ENCODE results near the gene ARHGAP28. TPM values are rescaled to one million over a fixed set of nuclear protein-coding genes. Genes with fewer than 3 reads are reported as not detected.

Gene ARHGAP28
- total RNA-seq, 3 donors from 2014 or later, result 7.3 to 13.0 (median 10.8) TPM

GRCh38 chr18:6885006-6885481 lies 155.5 kb downstream of the ARHGAP28 start:
- no peaks in the 10 kb centered on the region for H3K9me3 ChIP-seq
- no peak for DNase-seq (ENCODE audit: low spot score in 2 of 2)
- TF ChIP-seq POLR2AphosphoS5 (IDR thresholded peaks at IDR 0.05), result no peak
- TF ChIP-seq POLR2A (IDR thresholded peaks at IDR 0.05), result no peak
- no peak for TF ChIP-seq CTCF (IDR thresholded peaks at IDR 0.05)
- H3K36me3 ChIP-seq, result no peaks in the 10 kb centered on the region
- intact Hi-C loops (cut with DNase I; ENCODE audit: low total_unique reads), result no loop called here
- H3K27me3 ChIP-seq, result no peaks in the 10 kb centered on the region
- no peaks in the 10 kb centered on the region for H3K4me1 ChIP-seq
- peak overlapping the region; percentile 8 to 11 (median 9) for H3K4me3 ChIP-seq
- H3K27ac ChIP-seq, result peak overlapping the region; percentile 43 to 54

- H3K9me3 ChIP-seq, result no peaks in the 10 kb centered on the region
- H3K4me1 ChIP-seq, result no peaks in the 10 kb centered on the region
- intact Hi-C loops (cut with DNase I; ENCODE audit: low total_unique reads), result no loop called here
- TF ChIP-seq POLR2AphosphoS5 (IDR thresholded peaks at IDR 0.05) (no peak), POLR2A (IDR thresholded peaks at IDR 0.05) (no peak), CTCF (IDR thresholded peaks at IDR 0.05) (peak; percentile 24 to 72 (median 61))
- H3K4me3 ChIP-seq, result no peak overlapping the region
- no peaks in the 10 kb centered on the region for H3K27me3 ChIP-seq
- H3K27ac ChIP-seq, result no peak overlapping the region
- no peaks in the 10 kb centered on the region for H3K36me3 ChIP-seq
- no peak for DNase-seq (ENCODE audit: low spot score in 2 of 2)
These were observed 156.7 kb downstream of the ARHGAP28 start for GRCh38 chr18:6885992-6886796.

DNA sequence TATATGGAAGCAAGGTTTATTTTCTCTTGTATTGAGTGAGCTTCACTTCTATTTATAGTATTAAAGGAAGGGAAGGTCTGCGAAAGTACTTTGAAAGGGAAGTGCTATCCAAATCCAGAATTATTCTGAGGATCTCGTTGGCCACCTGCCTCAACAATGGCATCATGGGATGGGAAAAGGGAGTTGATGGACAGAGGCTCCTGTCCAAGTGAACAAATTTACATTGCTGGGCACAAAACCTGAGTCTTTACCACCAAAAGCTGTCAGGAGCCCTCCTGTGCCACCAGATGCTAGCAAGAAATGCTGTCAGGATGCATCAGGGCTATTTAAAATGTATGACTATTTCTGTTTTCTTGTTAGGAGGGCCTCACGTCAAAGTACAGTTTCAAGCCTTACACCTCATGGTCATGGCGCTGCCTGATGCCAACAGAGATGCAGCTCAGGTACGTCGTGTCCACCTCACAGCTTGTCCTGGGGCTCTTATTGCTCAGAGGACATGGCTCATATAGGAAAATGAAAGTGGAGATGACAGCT lies 157.3 kb downstream of the ARHGAP28 start:
- intact Hi-C loops (cut with DNase I; ENCODE audit: low total_unique reads), result no loop called here
- TF ChIP-seq CTCF (IDR thresholded peaks at IDR 0.05) (no peak), POLR2A (IDR thresholded peaks at IDR 0.05) (no peak), POLR2AphosphoS5 (IDR thresholded peaks at IDR 0.05) (no peak)
- Histone ChIP-seq H3K27ac (no peak overlapping the region), H3K4me1 (no peaks in the 10 kb centered on the region), H3K36me3 (no peaks in the 10 kb centered on the region), H3K4me3 (no peak overlapping the region), H3K9me3 (no peaks in the 10 kb centered on the region), H3K27me3 (no peaks in the 10 kb centered on the region)
- no peak for DNase-seq (ENCODE audit: low spot score in 2 of 2)

DNA sequence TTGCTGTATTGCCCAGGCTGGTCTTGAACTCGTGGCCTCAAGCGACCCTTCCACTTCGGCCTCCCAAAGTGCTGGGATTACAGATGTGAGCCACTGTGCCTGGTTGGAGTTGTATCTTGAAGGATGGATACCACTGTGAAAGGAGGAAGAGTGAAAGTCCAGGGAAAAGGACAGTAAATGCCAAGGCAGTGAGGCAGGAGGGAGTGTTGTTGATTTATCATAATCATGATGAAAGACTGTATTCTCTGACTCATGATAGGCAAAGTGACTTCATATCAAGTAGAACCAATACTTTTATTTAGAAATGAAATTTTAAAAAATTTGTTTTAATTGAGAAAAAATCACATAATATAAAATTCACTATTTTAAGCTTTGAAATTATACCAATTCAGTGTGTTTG lies 162.3 kb downstream of the ARHGAP28 start:
- TF ChIP-seq POLR2AphosphoS5 (IDR thresholded peaks at IDR 0.05), result no peak
- no peak for TF ChIP-seq CTCF (IDR thresholded peaks at IDR 0.05)
- no peak for TF ChIP-seq POLR2A (IDR thresholded peaks at IDR 0.05)
- no peak for DNase-seq (ENCODE audit: low spot score in 2 of 2)
- H3K4me1 ChIP-seq, result no peaks in the 10 kb centered on the region
- H3K36me3 ChIP-seq, result no peaks in the 10 kb centered on the region
- H3K9me3 ChIP-seq, result no peaks in the 10 kb centered on the region
- intact Hi-C loops (cut with DNase I; ENCODE audit: low total_unique reads), result loop anchor here (1.0 kb wide), 1 partner anchor 7 kb away; no protein-coding TSS in a partner anchor
- H3K27ac ChIP-seq, result no peak overlapping the region
- no peaks in the 10 kb centered on the region for H3K27me3 ChIP-seq
- H3K4me3 ChIP-seq, result no peak overlapping the region

DNA sequence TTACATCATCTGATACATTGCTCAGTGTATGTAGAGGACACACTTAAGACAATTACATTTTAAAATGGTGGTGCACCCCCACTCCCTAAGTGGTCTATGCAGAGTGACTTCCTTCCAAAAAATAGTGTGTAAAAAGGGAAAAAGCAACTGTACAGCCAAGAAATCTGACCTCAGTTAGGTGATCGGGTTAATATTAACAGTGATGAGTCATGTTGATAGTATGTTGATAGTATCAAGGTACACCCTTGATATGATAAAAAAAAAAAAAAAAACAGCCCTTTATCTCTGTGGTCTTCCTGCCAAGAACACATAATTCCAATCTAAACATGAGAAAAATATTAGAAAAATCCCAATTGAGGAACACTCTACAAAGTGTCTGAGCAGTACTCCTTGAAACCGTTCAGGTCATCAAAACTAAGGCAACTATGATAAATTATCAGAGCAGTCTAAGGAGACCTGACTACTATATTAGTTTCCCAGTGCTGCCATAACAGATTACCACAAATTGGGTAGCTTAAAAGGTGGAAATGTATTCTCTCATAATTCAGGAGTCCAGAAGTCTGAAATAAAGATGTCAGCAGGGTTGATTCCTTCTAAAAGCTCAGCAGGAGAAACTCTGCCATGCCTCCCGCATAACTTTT lies 171.9 kb downstream of the ARHGAP28 start:
- Histone ChIP-seq H3K27ac (no peak overlapping the region), H3K36me3 (no peaks in the 10 kb centered on the region), H3K27me3 (no peaks in the 10 kb centered on the region), H3K4me1 (no peaks in the 10 kb centered on the region), H3K4me3 (no peak overlapping the region), H3K9me3 (no peaks in the 10 kb centered on the region)
- no peak for TF ChIP-seq POLR2A (IDR thresholded peaks at IDR 0.05)
- TF ChIP-seq CTCF (IDR thresholded peaks at IDR 0.05), result no peak
- no peak for TF ChIP-seq POLR2AphosphoS5 (IDR thresholded peaks at IDR 0.05)
- intact Hi-C loops (cut with DNase I; ENCODE audit: low total_unique reads), result no loop called here
- no peak for DNase-seq (ENCODE audit: low spot score in 2 of 2)
